Upper lobe of right lung (tissue), 1 donor: ENCODE data around the gene TRIM69. TPM values are rescaled to one million over a fixed set of nuclear protein-coding genes. Genes with fewer than 3 reads are reported as not detected.
"Not testable (repeated sequence)": the region's sequence is repeated elsewhere in the genome, so short reads cannot be mapped to it uniquely, and the experiment has no call there.

ENCODE experiments used
- ATAC-seq: fragments of 200-7000 bp; cut with Tn5 transposase; one replicate; pipeline ENCODE4 v1.9.1; 2020; ENCODE audit warnings: mild to moderate bottlenecking, moderate library complexity
- DNase-seq: peaks from one replicate; pipeline ENCODE4 v3.0.0-alpha.2; 2020
- H3K27ac ChIP-seq: fragments of 200-600 bp; one replicate; pipeline ENCODE4 v1.8.0; 2022
- H3K27me3 ChIP-seq: fragments of 200-600 bp; one replicate; pipeline ENCODE4 v1.8.0; 2022; ENCODE audit warnings: mild to moderate bottlenecking
- H3K36me3 ChIP-seq: fragments of 200-600 bp; one replicate; pipeline ENCODE4 v1.8.0; 2022
- H3K4me1 ChIP-seq: fragments of 200-600 bp; one replicate; pipeline ENCODE4 v1.8.0; 2022
- H3K4me3 ChIP-seq: fragments of 200-600 bp; one replicate; pipeline ENCODE4 v1.8.0; 2022; ENCODE audit warnings: mild to moderate bottlenecking
- H3K9me3 ChIP-seq: fragments of 200-600 bp; one replicate; pipeline ENCODE4 v1.8.0; 2022
- CTCF ChIP-seq: fragments of 200-600 bp; IDR thresholded peaks from one replicate; pipeline ENCODE4 v1.8.0; 2022; ENCODE audit warnings: antibody characterized with exemption
- intact Hi-C: fragments of 100-400 bp; cut with DNase I; formaldehyde crosslinking; loops from one replicate; pipeline ENCODE4 v1.11.0; 2022
- long read RNA-seq: library from polyadenylated mRNA; unstranded; transcript quantifications from one replicate; pipeline ENCODE4 v2.0.0, GENCODE V29; 2021
- total RNA-seq: library from RNA; stranded (reverse); fragmentation: NEBNext Ultra II Directional; extraction: Animal tissue kit (Norgen Biotek cat#: 25700); gene quantifications from one replicate; pipeline ENCODE4 v1.2.1, GENCODE V29; 2021
- donor health status: DM: no; HTN: yes; CAD: no; lungs with severe emphysema.

Gene TRIM69
- total RNA-seq = 25.4 TPM
- long read RNA-seq, transcript TRIM69-207 (2 exons, 3,190 nt) = major isoform, 16 of 20 reads
- long read RNA-seq, partial matches to known transcripts = 0 of 20 reads
- long read RNA-seq, other reads (novel, unspliced or antisense) = 3 of 20 reads

DNA sequence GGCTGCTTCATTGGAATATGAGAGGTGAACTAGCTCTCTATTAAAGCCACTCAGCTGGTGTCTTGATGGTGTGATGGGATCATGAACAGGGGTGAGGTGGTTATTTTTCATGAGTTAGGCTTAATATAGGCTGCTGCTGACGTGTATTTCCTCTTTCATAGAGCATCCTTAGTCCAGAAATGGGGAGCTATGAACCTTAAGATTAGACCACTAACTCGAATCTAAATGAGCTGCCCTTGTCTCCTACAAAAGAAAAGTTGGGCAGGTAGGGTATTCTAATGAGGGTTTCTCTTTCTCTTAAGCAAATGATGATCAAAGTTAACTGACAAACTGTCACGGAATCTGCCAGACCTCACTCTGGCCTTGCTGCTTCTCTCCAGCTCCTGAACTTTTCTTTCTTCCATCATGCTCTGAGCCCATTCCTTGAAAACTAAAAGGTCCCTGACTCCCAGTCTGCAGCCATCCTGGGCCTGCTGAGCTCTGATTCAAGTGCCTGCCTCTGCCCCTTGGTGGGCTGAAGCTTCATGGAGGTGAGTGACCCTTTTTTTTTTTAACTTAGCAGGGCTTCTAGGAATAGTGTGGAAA is at the start of gene TRIM69:
Gene TRIM69 (plus strand): TSS at position 348 of the 585 bp plus-strand sequence. CDS start 177 bp downstream, at position 525.
- Histone ChIP-seq H3K9me3 (no peaks in the 10 kb centered on the region), H3K4me1 (peaks cover 13% of the 10 kb centered on the region), H3K27ac (peak within 1 kb of the TSS; percentile 78), H3K4me3 (no peak within 1 kb of the TSS), H3K27me3 (no peaks in the 10 kb centered on the region), H3K36me3 (peaks cover 9% of the 10 kb centered on the region)
- no peak for DNase-seq
- no peak for ATAC-seq
- no peak for TF ChIP-seq CTCF
- intact Hi-C loops = loop anchor here (10.0 kb wide), 1 partner anchor 81 kb away; no protein-coding TSS in a partner anchor

GRCh38 chr15:44689318-44689717 is 47.0 kb upstream of the TRIM69 start:
- ATAC-seq, H3K27me3 ChIP-seq, intact Hi-C loops, H3K27ac ChIP-seq, H3K36me3 ChIP-seq, H3K9me3 ChIP-seq, DNase-seq, H3K4me3 ChIP-seq, H3K4me1 ChIP-seq: not testable (repeated sequence)

- H3K4me1 ChIP-seq, intact Hi-C loops: not testable (repeated sequence)
These were observed 46.1 kb upstream of the TRIM69 start for GRCh38 chr15:44690245-44690644.

GRCh38 chr15:44692659-44693058 is 43.7 kb upstream of the TRIM69 start:
- no peak overlapping the region for H3K4me3 ChIP-seq
- ATAC-seq (no peak), DNase-seq (no peak)
- intact Hi-C loops = no loop called here
- H3K36me3 ChIP-seq = no peaks in the 10 kb centered on the region
- H3K27me3 ChIP-seq = no peaks in the 10 kb centered on the region
- no peaks in the 10 kb centered on the region for H3K4me1 ChIP-seq
- no peak overlapping the region for H3K27ac ChIP-seq
- no peaks in the 10 kb centered on the region for H3K9me3 ChIP-seq
- no peak for TF ChIP-seq CTCF

More at GRCh38 chr15:44690245-44690644, 46.1 kb upstream of the TRIM69 start:
- not testable (repeated sequence) for H3K27me3 ChIP-seq, H3K36me3 ChIP-seq, H3K4me3 ChIP-seq, H3K9me3 ChIP-seq, H3K27ac ChIP-seq, DNase-seq, ATAC-seq

DNA sequence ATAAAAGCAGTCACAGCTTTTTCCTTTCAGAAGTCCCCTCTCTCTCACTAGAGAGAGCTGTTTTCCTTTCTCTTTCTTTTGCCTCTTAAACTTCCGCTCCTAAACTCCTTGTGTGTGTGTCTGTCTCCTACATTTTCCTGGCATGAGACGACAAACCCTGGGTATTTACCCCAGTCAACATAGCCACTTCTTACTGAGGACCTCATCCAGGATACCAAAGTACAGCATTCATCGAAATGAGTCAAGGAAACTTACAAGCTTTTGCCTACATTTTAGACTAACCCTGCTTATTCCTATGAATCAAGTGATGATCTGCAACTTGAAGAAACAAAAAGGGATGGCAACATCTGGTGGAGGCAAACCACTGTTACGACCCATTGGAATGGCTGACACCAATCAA is 41.9 kb upstream of the TRIM69 start:
- no peak for TF ChIP-seq CTCF
- Histone ChIP-seq H3K4me3 (no peak overlapping the region), H3K9me3 (no peaks in the 10 kb centered on the region), H3K36me3 (no peaks in the 10 kb centered on the region), H3K27ac (no peak overlapping the region), H3K27me3 (no peaks in the 10 kb centered on the region), H3K4me1 (no peaks in the 10 kb centered on the region)
- DNase-seq (no peak), ATAC-seq (no peak)
- intact Hi-C loops = no loop called here

DNA sequence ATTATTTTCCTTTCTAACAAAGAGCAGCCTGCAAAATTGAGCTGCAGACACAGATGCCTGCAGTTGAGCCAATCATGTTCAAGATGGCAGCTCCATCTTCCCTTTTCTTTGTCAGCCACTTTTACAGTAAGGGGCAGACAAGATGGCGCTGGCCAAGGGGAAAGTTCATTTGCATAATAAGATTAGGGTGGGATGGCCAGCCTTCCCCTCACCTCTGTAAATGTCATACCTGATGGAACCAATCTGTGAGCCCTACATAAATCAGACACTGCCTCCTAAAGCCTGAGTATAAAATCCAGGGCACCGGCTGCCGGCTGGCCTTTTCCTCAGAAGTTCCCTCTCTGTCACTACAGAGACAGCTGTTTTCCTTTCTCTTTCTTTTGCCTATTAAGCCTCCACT is 41.0 kb upstream of the TRIM69 start:
- no peak for DNase-seq
- Histone ChIP-seq H3K27me3 (no peaks in the 10 kb centered on the region), H3K9me3 (no peaks in the 10 kb centered on the region), H3K4me3 (no peak overlapping the region), H3K36me3 (no peaks in the 10 kb centered on the region), H3K4me1 (no peaks in the 10 kb centered on the region), H3K27ac (no peak overlapping the region)
- no peak for ATAC-seq
- no peak for TF ChIP-seq CTCF
- intact Hi-C loops = no loop called here

GRCh38 chr15:44697014-44697413 is 39.3 kb upstream of the TRIM69 start:
- Histone ChIP-seq H3K27ac (no peak overlapping the region), H3K4me1 (no peaks in the 10 kb centered on the region), H3K9me3 (no peaks in the 10 kb centered on the region), H3K27me3 (no peaks in the 10 kb centered on the region), H3K36me3 (no peaks in the 10 kb centered on the region), H3K4me3 (no peak overlapping the region)
- no peak for ATAC-seq
- DNase-seq = no peak
- intact Hi-C loops = no loop called here
- no peak for TF ChIP-seq CTCF
